Thoracic aorta (tissue), 2 donors: ENCODE data around the gene NR4A3. TPM values are rescaled to one million over a fixed set of nuclear protein-coding genes. Genes with fewer than 3 reads are reported as not detected.

Experiments
- ATAC-seq: fragments of 150-250 bp; one replicate; pipeline ENCODE4 v1.8.0; 2017; ENCODE audit warnings: low read depth; ENCODE audit not compliant: insufficient number of reproducible peaks, low FRiP score
- DNase-seq: peaks from one replicate; pipeline ENCODE4 v3.0.0-alpha.2; 2020; ENCODE audit warnings: low spot score
- H3K27ac ChIP-seq, 2 donors: fragments of 200-600 bp; sonication (generic); 1 replicate in 1 of 2; 2 replicates in 1 of 2; pipeline ENCODE4 v1.5.1; 2016; ENCODE audit warnings: mild to moderate bottlenecking in 2 of 2, moderate library complexity in 2 of 2
- H3K27me3 ChIP-seq: fragments of 200-600 bp; sonication (generic); replicated peaks from 2 replicates; pipeline ENCODE4 v1.6.0; 2016; ENCODE audit warnings: mild to moderate bottlenecking; ENCODE audit not compliant: insufficient read depth
- H3K36me3 ChIP-seq: fragments of 200-600 bp; sonication (generic); one replicate; pipeline ENCODE4 v1.5.1; 2016
- H3K4me1 ChIP-seq, 2 donors: fragments of 200-600 bp; sonication (generic); 1 replicate in 1 of 2; 2 replicates in 1 of 2; pipeline versions ENCODE4 v1.5.1 to v1.6.0; 2016; ENCODE audit warnings: low read depth in 2 of 2, mild to moderate bottlenecking in 1 of 2; ENCODE audit not compliant: control insufficient read depth in 1 of 2
- H3K4me3 ChIP-seq: fragments of 200-600 bp; sonication (generic); 2 replicates; pipeline ENCODE4 v1.5.1; 2016; ENCODE audit warnings: mild to moderate bottlenecking
- H3K9me3 ChIP-seq: fragments of 200-600 bp; sonication (generic); 2 replicates; pipeline ENCODE4 v1.5.1; 2016
- total RNA-seq, 2 donors: library from RNA; depleted of rRNA; stranded (reverse); fragments of >200 nt; gene quantifications; one replicate each; pipeline versions ENCODE4 v1.1.0 to v1.2.3, GENCODE V29; 2016
- TF ChIP-seq, protein P1 (sequence below): fragments of 200-600 bp; sonication (generic); IDR thresholded peaks from one replicate; pipeline ENCODE4 v1.5.1; 2019; ENCODE audit warnings: antibody characterized with exemption

NR4A3 gene
- total RNA-seq, 2 donors from 2014 or later, result 9.7 to 36.9 TPM

GRCh38 chr9:99811598-99812383, 9.9 kb upstream of the NR4A3 start:
- Histone ChIP-seq H3K9me3 (no peaks in the 10 kb centered on the region), H3K27ac (no peak overlapping the region), H3K4me3 (no peak overlapping the region), H3K27me3 (no peaks in the 10 kb centered on the region), H3K4me1 (peaks cover 0 to 6% of the 10 kb centered on the region in 2 donors), H3K36me3 (no peaks in the 10 kb centered on the region)
- TF ChIP-seq, protein P1, sequence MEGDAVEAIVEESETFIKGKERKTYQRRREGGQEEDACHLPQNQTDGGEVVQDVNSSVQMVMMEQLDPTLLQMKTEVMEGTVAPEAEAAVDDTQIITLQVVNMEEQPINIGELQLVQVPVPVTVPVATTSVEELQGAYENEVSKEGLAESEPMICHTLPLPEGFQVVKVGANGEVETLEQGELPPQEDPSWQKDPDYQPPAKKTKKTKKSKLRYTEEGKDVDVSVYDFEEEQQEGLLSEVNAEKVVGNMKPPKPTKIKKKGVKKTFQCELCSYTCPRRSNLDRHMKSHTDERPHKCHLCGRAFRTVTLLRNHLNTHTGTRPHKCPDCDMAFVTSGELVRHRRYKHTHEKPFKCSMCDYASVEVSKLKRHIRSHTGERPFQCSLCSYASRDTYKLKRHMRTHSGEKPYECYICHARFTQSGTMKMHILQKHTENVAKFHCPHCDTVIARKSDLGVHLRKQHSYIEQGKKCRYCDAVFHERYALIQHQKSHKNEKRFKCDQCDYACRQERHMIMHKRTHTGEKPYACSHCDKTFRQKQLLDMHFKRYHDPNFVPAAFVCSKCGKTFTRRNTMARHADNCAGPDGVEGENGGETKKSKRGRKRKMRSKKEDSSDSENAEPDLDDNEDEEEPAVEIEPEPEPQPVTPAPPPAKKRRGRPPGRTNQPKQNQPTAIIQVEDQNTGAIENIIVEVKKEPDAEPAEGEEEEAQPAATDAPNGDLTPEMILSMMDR, result no peak
- no peak for ATAC-seq
- DNase-seq, result no peak

GRCh38 chr9:99813739-99814138, 7.9 kb upstream of the NR4A3 start:
- Histone ChIP-seq H3K9me3 (no peaks in the 10 kb centered on the region), H3K4me1 (peaks cover 4 to 6% of the 10 kb centered on the region in 2 donors)
- ATAC-seq, result no peak

DNA sequence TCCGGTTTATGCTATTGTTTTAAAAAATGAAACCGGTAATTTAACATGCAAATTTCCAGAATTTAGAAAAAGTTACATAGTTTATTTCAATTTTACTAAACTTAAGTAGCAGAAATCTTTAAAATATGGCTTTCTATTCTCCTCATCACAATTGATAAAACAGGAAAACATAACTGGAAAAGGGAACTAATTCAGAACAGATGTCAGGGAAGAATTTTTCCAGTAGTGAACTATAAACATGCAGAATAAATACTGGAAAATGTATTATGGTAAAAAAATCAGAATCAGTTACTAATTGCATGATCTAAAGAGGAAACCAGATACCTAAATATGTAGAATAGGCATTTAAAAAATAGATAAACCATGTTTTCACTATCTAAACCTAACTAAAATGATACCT, 7.3 kb upstream of the NR4A3 start:
- H3K36me3 ChIP-seq, result no peaks in the 10 kb centered on the region
- TF ChIP-seq, protein P1, result no peak
- H3K27me3 ChIP-seq, result no peaks in the 10 kb centered on the region
- ATAC-seq, result no peak
- DNase-seq, result no peak
- H3K9me3 ChIP-seq, result no peaks in the 10 kb centered on the region
- no peak overlapping the region for H3K4me3 ChIP-seq
- no peak overlapping the region for H3K27ac ChIP-seq
- peaks cover 6 to 9% of the 10 kb centered on the region in 2 donors for H3K4me1 ChIP-seq

More at GRCh38 chr9:99813739-99814138, 7.9 kb upstream of the NR4A3 start:
- TF ChIP-seq, protein P1, result no peak
- no peak for DNase-seq
- Histone ChIP-seq H3K36me3 (no peaks in the 10 kb centered on the region), H3K4me3 (no peak overlapping the region), H3K27ac (no peak overlapping the region), H3K27me3 (no peaks in the 10 kb centered on the region)

DNA sequence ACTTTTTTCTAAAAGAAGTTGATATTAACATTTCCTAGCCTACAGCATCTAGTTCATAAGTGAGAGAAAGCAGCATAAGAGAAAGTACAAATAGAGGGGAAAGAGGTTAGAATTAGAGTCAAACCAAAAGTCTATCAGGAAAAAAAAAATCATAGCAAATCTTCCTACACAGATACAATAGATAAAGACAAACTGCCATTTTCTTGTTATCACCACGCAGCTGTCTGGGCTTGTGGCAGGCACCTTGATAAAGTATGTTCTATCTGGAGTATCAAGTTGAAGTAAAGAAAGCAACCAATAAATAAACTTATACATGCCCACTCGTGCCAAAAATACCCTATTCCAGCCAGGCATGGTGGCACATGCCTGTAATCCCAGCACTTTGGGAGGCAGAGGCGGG, 5.3 kb upstream of the NR4A3 start:
- H3K36me3 ChIP-seq, result no peaks in the 10 kb centered on the region
- ATAC-seq, result no peak
- H3K4me1 ChIP-seq, result peaks cover 6 to 9% of the 10 kb centered on the region in 2 donors
- no peaks in the 10 kb centered on the region for H3K9me3 ChIP-seq
- TF ChIP-seq, protein P1, result no peak
- no peak overlapping the region for H3K4me3 ChIP-seq
- no peak for DNase-seq
- no peaks in the 10 kb centered on the region for H3K27me3 ChIP-seq
- no peak overlapping the region for H3K27ac ChIP-seq

DNA sequence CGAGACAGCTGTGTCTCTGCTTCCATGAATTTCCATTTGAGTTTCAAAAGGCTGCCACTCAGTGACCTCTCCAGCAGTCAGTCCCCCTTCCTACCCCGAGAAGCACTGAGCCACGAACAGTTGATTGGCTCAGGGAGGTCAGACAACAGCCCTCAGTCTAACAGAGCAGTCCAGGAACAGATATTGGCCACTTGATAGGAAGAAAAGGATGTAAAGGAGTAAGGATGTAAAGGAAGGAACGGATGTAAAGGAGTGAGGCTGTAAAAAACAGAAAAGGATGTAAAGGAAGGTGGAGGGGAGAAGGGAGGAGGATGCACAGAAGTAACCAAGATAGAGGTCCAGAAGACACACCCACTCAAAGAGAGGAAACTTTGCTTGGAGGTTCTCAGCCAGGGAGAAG, 3.2 kb upstream of the NR4A3 start:
- Histone ChIP-seq H3K36me3 (no peaks in the 10 kb centered on the region), H3K4me1 (peaks cover 6 to 9% of the 10 kb centered on the region in 2 donors), H3K27ac (peak overlapping the region; percentile 96 to 97), H3K4me3 (peak overlapping the region; percentile 87), H3K27me3 (no peaks in the 10 kb centered on the region), H3K9me3 (no peaks in the 10 kb centered on the region)
- no peak for ATAC-seq
- TF ChIP-seq, protein P1, result no peak
- no peak for DNase-seq
